ENCODE data around the gene RNF213.

DNA sequence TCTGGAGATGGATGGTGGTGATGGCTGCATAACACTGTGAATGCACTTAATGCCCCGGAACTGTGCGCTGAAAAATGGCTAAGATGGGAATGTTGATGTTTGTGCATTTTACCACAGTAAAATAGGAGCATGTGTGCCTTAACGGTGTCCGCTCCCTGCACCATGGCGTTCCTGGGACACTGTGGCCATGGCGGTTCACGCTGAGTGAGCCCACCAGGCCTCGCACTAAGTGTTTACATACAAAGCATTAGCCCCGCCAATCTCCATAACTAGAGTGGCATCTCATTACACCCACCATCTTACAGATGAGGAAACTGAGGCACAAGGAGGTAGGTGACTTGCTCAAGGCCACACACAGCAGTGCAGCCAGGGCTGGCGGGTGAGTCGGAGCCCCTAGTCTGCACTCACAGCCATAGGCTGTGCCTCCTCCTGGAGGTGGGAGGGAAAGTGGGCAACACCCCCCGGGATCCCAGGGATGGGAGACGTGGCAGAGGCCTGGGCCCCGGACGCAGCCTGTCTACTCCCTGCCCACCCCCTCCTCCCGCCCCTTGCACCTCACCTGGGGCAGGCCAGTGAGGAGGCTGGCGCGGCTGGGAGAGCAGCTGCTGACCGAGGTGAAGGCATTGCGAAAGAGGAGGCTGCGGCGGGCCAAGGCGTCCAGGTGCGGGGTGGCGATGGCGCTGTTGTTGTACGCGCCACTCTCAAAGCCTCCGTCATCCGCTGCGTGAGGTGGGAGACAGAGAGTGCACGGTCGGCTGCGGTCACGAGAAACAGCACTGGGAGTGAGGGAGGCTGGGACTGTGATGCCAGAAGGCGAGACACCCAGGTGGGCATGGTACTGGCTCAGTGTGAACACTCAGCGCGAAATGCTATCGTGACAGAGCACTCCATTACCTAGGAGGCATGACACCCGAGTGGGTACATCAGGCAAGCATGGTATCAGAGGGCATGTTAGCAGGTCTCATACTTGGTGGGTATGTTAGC lies 43.9 kb upstream of the RNF213 start:
- TF ChIP-seq, protein P1, sequence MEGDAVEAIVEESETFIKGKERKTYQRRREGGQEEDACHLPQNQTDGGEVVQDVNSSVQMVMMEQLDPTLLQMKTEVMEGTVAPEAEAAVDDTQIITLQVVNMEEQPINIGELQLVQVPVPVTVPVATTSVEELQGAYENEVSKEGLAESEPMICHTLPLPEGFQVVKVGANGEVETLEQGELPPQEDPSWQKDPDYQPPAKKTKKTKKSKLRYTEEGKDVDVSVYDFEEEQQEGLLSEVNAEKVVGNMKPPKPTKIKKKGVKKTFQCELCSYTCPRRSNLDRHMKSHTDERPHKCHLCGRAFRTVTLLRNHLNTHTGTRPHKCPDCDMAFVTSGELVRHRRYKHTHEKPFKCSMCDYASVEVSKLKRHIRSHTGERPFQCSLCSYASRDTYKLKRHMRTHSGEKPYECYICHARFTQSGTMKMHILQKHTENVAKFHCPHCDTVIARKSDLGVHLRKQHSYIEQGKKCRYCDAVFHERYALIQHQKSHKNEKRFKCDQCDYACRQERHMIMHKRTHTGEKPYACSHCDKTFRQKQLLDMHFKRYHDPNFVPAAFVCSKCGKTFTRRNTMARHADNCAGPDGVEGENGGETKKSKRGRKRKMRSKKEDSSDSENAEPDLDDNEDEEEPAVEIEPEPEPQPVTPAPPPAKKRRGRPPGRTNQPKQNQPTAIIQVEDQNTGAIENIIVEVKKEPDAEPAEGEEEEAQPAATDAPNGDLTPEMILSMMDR (conservative IDR thresholded peaks at IDR 0.05 in 1 of 2, IDR thresholded peaks at IDR 0.05 in 1 of 2; ENCODE audit: low read depth in 1 of 2, low read length in 2 of 2), result no peak
- TF ChIP-seq EZH2 (IDR thresholded peaks at IDR 0.05; ENCODE audit: low read length, missing control alignments), result no peak

Measured in fibroblast of lung (primary cell).